Activated gamma-delta T cell treated with anti-CD3 and anti-CD28 coated beads, Interleukin-2, amount 50 U/mL, for 16 hours (primary cell): ENCODE results near the gene BBC3.

ENCODE experiments used
- DNase-seq: peaks from one replicate; pipeline ENCODE4 v3.0.0-alpha.2; 2020; ENCODE audit warnings: low read depth

BBC3 gene

DNA sequence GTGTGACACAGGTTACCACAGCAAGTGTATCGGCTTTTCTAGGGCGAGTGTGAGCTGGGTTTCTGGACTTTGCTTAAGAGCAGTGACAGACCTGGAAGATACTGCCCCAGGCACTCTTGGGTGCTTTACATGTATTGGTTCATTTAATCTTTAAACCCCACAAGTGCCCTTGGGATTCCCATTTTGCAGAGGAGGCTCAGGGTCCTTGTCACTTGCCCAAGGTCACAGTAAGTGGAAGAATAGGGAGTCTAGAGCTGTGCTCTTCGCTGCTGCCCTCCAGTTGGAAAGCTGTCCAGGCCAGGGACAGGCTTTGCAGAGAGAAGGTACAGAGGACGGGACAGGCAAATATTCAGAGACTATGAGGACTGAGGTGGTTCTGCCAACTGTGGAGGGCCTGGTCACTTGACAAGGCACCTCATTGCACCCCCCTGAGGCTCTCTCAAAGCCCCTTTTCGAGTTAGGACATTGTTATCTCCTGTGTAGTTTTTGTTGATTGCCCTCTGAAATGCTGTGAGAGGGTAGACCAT lies 42.4 kb downstream of the BBC3 start:
- DNase-seq, result no peak

DNA sequence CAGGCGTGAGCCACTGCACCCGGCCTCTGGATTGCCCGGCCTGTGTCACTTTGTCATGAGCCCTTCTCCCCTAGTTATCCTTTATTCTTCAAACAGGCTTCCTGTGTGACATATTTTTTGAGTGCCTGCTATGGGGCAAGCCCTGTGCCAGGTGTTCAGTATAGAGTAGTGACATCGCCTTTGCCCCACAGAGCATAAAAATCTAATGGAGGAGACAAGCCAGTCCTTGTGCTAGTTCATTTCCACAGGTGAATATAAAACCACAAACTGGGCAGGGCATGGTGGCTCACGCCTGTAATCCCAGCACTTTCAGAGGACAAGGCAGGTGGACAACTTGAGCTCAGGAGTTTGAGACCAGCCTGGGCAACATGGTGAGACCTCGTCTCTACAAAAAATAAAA lies 43.2 kb downstream of the BBC3 start:
- DNase-seq, result no peak

DNA sequence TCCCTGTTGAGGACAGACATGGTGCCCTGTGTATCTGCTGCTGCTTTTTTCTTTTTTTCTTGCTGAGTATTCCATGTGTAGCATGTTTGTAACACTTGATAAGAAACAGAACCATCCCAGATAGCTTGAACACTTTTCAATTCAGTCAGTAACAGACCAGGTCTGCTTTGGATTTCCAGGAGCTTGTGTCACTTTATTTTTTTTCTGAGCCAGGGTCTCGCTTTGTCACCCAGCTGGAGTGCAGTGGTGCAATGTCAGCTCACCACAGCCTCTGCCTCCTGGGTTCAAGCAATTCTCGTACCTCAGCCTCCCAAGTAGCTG lies 43.7 kb downstream of the BBC3 start:
- no peak for DNase-seq

DNA sequence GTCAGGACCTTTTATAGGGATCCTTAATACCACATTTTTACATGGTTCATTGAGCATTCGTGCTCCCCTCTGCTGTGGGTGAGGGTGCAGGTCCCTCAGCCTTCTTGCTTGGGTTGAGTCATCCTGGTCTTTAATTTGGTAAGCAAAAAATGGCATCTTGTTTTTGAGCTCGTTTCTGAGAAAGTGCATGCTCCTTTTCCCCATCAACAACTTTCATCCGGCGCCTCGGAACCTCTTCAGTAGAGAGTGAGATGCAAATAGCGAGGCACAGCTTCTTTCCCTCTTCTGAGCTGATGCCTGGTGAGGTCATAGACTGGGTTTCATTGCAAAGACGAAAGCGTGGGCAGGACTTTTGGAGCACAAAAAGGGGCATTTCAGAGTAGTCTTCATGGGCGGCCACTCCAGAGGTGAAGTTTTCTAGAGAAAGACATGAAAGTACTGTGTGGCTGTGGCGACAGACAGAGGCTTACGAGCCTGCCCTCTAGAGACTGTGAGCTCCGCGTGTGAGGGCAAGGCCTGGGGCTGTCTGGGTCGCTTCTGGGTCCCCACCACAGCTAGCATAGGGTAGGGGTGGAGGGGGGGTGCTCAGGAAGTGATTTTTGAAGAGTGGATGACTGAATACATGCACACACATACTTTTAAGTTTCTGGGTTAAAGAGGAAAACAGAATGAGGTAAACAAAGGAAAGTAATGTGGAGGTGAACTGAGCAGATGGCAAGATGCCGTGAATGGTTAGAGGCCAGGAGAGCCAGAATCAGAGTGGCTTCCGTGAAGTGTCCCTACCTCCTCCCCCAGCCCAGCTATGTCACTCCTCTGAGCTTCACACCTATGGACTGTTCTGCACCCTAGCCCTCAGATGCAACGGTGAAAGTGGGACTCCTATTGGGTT lies 44.3 kb downstream of the BBC3 start:
- DNase-seq, result peak; percentile 74

DNA sequence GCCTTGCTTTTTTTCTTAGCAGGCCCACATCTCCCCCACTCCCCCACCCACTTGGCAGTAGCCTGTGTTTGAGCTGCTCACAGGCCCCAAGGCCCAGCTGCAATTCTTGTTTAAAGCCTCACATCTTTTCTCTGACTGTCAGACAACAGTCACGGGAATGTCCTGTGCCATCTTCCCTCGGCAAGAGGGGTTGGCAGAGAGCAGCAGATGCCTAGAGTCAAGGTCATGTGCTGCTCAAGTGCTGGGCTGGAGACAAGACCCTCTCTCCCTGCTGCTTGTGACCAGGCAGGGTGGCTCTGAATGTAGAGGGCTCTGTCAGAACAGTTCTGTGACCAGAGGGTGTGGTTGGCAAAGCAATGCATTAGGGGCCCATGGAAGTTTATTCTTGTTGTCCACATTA lies 47.4 kb downstream of the BBC3 start:
- no peak for DNase-seq

DNA sequence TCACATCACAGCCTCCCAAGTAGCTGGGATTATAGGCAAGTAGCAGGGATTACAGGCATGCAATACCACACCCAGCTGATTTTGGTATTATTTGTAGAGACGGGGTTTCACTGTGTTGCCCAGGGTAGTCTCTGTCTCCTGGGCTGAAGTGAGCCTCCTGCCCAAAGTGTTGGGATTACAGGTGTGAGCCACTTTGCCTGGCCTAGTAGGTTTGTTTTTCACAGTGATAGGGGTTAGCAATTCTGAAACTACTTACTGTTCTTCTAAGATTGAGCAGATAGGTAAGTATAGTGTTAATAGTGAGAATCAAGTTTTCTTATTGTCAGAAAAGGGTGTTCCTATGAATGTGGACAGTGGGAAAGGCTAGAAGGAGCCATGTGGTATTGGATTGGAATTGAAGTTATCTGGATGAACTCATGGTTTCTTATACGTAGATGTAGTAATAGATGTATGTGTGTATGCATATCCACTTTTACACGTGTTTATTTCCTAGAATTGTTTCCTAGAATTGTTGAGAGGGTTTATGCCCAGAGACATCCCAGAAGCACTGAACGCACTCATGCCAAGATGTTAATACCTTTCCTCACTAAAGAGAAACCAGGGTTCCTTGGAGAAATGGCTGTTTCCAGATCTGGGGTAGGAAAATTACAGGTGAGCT lies 51.2 kb downstream of the BBC3 start:
- DNase-seq, result no peak

DNA sequence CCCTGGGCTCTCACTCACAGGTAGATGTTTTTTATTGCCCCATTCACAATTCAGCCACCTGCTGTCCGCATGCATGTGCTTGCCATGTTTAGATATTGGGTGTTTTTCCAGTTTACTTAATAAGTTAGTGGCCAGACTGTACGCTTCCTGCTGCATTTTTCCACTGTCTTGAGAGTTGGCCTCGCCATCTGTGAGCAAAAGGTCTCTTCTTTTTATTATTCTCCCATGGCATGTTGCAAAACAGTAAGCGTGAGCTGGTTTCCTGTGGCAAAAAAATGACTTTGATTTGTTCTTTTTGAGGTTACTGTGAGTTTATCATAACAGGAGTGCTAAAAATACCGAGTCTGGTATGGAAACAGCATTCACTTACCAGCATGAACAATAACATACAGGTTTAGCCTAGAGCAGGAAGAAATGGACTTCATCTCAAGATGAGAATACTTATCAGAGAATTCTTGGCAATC lies 54.3 kb downstream of the BBC3 start:
- peak; percentile 20 for DNase-seq

DNA sequence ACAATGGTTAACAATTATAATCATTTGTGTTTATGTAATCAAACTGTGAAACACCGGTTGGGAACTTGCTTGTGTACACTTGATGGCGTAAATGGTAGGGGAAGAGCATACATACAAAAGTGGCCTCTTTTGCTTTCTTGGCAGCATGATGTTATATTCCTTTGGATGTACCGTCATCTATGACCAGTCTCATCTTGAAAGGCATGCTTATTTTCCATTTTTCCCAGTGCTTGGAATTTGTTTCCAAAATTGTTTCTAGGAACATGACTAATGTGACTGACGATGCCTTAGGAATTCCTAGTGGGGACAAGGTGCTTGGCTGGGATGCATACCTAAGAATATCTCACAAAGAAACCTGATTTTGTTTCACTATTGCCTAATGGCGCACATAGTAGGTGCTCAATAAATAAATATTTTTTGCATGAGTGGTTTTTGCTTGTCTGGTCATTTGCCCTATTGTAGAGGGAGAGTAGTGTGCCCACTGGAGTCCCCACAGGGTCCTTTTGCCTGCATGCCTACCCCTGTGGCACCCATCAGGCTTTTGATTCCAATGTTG lies 54.9 kb downstream of the BBC3 start:
- no peak for DNase-seq

DNA sequence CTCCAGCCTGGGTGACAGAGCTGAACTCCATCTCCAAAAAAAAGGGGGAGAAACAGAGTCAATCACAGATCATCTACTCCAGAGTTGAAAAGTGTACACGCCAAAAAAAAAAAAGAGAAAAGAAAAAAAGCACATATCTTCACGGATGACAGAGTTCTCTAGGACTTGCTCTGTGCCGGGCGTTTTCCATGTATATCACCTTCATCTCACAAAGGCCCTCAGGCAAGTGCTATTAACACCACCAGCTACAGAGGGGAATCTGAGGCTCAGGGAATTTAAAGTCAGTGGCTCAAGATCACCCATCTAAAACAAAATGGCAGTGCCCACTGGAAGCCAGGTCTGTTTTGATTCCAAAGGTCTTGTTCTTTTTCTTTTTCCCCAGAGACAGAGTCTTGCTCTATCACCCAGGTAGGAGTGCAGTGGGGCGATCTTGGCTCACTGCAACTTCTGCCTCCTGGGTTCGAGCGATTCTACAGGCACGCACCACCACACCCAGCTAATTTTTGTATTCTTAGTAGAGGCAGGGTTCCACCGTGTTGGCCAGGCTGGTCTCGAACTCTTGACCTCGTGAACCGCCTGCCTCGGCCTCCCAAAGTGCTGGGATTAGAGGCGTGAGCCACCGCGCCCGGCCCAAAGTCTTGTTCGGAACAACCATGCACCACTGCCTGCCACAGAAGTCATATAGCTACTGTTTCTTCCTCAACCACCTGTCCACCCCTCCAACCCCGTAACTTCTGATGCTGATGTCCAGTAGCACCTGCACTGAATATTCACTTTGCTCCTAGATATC lies 58.1 kb downstream of the BBC3 start:
- no peak for DNase-seq
